HEK293 (cell line): Measurements from ENCODE around the gene PGAP6.

Source experiments
- ATF2 ChIP-seq: fragments of 450-650 bp; formaldehyde crosslinking; IDR thresholded peaks from 2 replicates; pipeline ENCODE4 v1.5.1; 2016; ENCODE audit warnings: missing biosample characterization, missing genetic modification characterization, low read depth
- CTCF ChIP-seq: fragments of 450-650 bp; formaldehyde crosslinking; IDR thresholded peaks from 2 replicates; pipeline ENCODE4 v1.5.1; 2016; ENCODE audit warnings: missing biosample characterization, missing genetic modification characterization
- KLF17 ChIP-seq: fragments of 450-650 bp; formaldehyde crosslinking; IDR thresholded peaks from 2 replicates; pipeline ENCODE4 v1.5.1; 2016; ENCODE audit warnings: missing biosample characterization, missing genetic modification characterization
- PATZ1 ChIP-seq: fragments of 450-650 bp; formaldehyde crosslinking; IDR thresholded peaks from 2 replicates; pipeline ENCODE4 v1.5.1; 2016; ENCODE audit warnings: missing biosample characterization, missing genetic modification characterization
- ZBTB11 ChIP-seq: fragments of 450-650 bp; formaldehyde crosslinking; conservative IDR thresholded peaks from 2 replicates; pipeline ENCODE4 v1.5.1; 2016; ENCODE audit warnings: low read depth, missing biosample characterization, missing genetic modification characterization
- ZBTB26 ChIP-seq: fragments of 450-650 bp; formaldehyde crosslinking; optimal IDR thresholded peaks from 2 replicates; pipeline ENCODE3; 2016; ENCODE audit warnings: missing biosample characterization, mild to moderate bottlenecking, missing genetic modification characterization
- ZNF132 ChIP-seq: fragments of 450-650 bp; formaldehyde crosslinking; IDR thresholded peaks from 2 replicates; pipeline ENCODE4 v1.5.1; 2017; ENCODE audit warnings: missing biosample characterization, missing genetic modification characterization, borderline replicate concordance
- ZNF202 ChIP-seq: fragments of 450-650 bp; formaldehyde crosslinking; IDR thresholded peaks from 2 replicates; pipeline ENCODE4 v1.5.1; 2016; ENCODE audit warnings: missing biosample characterization, missing genetic modification characterization, borderline replicate concordance
- ZNF24 ChIP-seq: fragments of 450-650 bp; formaldehyde crosslinking; IDR thresholded peaks from 2 replicates; pipeline ENCODE4 v1.5.1; 2016; ENCODE audit warnings: missing biosample characterization, missing genetic modification characterization
- ZNF280D ChIP-seq: fragments of 450-650 bp; formaldehyde crosslinking; IDR thresholded peaks from 2 replicates; pipeline ENCODE4 v1.5.1; 2016; ENCODE audit warnings: missing biosample characterization, missing genetic modification characterization
- ZNF341 ChIP-seq: fragments of 450-650 bp; formaldehyde crosslinking; IDR thresholded peaks from 2 replicates; pipeline ENCODE4; 2016; ENCODE audit warnings: low read depth, missing biosample characterization, missing genetic modification characterization
- ZNF423 ChIP-seq: fragments of 450-650 bp; formaldehyde crosslinking; IDR thresholded peaks from 2 replicates; pipeline ENCODE4 v1.5.1; 2016; ENCODE audit warnings: missing biosample characterization, missing genetic modification characterization
- ZNF433 ChIP-seq: fragments of 450-650 bp; formaldehyde crosslinking; IDR thresholded peaks from 2 replicates; pipeline ENCODE4 v1.5.1; 2016; ENCODE audit warnings: missing biosample characterization, missing genetic modification characterization, low read depth
- ZNF449 ChIP-seq: fragments of 450-650 bp; formaldehyde crosslinking; IDR thresholded peaks from 2 replicates; pipeline ENCODE4 v1.5.1; 2017; ENCODE audit warnings: missing biosample characterization, mild to moderate bottlenecking, missing genetic modification characterization, moderate library complexity
- ZNF488 ChIP-seq: fragments of 450-650 bp; formaldehyde crosslinking; IDR thresholded peaks from 2 replicates; pipeline ENCODE4 v1.5.1; 2016; ENCODE audit warnings: missing biosample characterization, missing genetic modification characterization
- ZNF549 ChIP-seq: fragments of 450-650 bp; IDR thresholded peaks from 2 replicates; pipeline ENCODE4 v1.5.1; 2018; ENCODE audit warnings: missing biosample characterization, missing genetic modification characterization, mild to moderate bottlenecking, inconsistent platforms, moderate library complexity
- ZNF600 ChIP-seq: fragments of 450-650 bp; formaldehyde crosslinking; IDR thresholded peaks from 2 replicates; pipeline ENCODE4 v1.5.1; 2016; ENCODE audit warnings: missing biosample characterization, missing genetic modification characterization
- ZNF626 ChIP-seq: fragments of 450-650 bp; sonication (Bioruptor Pico); formaldehyde crosslinking; IDR thresholded peaks from 2 replicates; pipeline ENCODE4 v1.5.1; 2018; ENCODE audit warnings: missing biosample characterization, missing genetic modification characterization, inconsistent platforms

The PGAP6 gene

GRCh38 chr16:381012-381788 is 578 bp downstream of the PGAP6 start (continued):
- peak; percentile 63 for TF ChIP-seq ZBTB11 (tag by site-specific recombination)
- no peak for TF ChIP-seq ZNF626 (tag by site-specific recombination)
- no peak for TF ChIP-seq ZNF202 (tag by site-specific recombination)
- TF ChIP-seq CTCF, result no peak
- TF ChIP-seq ZNF423 (tag by site-specific recombination), result peak; percentile 70
- TF ChIP-seq ZNF449, result peak; percentile 23; the same call in 1 of the 2 replicates
- no peak for TF ChIP-seq ZNF549 (tag by site-specific recombination)
- TF ChIP-seq ZNF24 (tag by site-specific recombination), result no peak
- TF ChIP-seq ZNF280D (tag by site-specific recombination), result no peak
- peak; percentile 74 for TF ChIP-seq PATZ1 (tag by site-specific recombination)
- no peak for TF ChIP-seq ZNF433 (tag by site-specific recombination)
- no peak for TF ChIP-seq ATF2 (tag by site-specific recombination)
- TF ChIP-seq ZNF132, result no peak
- TF ChIP-seq ZBTB26 (tag by site-specific recombination), result peak; percentile 66
- TF ChIP-seq ZNF488 (tag by site-specific recombination), result no peak
- TF ChIP-seq KLF17 (tag by site-specific recombination), result peak; percentile 64
- TF ChIP-seq ZNF341 (tag by site-specific recombination), result peak; percentile 35; the same call in 1 of the 2 replicates
- peak; percentile 54 for TF ChIP-seq ZNF600 (tag by site-specific recombination)
